RWPE1 (cell line): ENCODE measurements around the gene SNTB2.
A peak's percentile ranks its signal among the peaks of the same experiment; 100 is the strongest.

Experiments
- CTCF ChIA-PET: fragments of 350-600 bp; sonication (Branson Sonifier 250); formaldehyde crosslinking; extraction: SDS; loops from one replicate; lab custom pipeline; 2021; lab: Yijun Ruan, JAX
- POLR2A ChIA-PET: fragments of 400-600 bp; formaldehyde crosslinking; extraction: SDS; loops from one replicate; lab custom pipeline; 2020; ENCODE audit warnings: antibody characterized with exemption; ENCODE audit not compliant: low non-redundant PET; lab: Yijun Ruan, JAX
- DNase-seq: peaks from one replicate; pipeline ENCODE4 v3.0.0; 2012; ENCODE audit warnings: low spot score
- H3K27ac ChIP-seq: fragments of 450-650 bp; 2 replicates; pipeline ENCODE4 v1.5.1; 2017
- TF ChIP-seq, protein P1 (sequence below): fragments of 450-650 bp; conservative IDR thresholded peaks from 2 replicates; pipeline ENCODE4 v1.5.1; 2017; ENCODE audit warnings: low read depth, mild to moderate bottlenecking

SNTB2 gene

GRCh38 chr16:69345923-69346322 is 159.0 kb downstream of the SNTB2 start:
- CTCF ChIA-PET = interaction anchor here (0.6 kb wide), 1 partner anchor 748 kb away, joined by 3 read pairs; no protein-coding TSS in a partner anchor
- no peak for DNase-seq
- TF ChIP-seq, protein P1, sequence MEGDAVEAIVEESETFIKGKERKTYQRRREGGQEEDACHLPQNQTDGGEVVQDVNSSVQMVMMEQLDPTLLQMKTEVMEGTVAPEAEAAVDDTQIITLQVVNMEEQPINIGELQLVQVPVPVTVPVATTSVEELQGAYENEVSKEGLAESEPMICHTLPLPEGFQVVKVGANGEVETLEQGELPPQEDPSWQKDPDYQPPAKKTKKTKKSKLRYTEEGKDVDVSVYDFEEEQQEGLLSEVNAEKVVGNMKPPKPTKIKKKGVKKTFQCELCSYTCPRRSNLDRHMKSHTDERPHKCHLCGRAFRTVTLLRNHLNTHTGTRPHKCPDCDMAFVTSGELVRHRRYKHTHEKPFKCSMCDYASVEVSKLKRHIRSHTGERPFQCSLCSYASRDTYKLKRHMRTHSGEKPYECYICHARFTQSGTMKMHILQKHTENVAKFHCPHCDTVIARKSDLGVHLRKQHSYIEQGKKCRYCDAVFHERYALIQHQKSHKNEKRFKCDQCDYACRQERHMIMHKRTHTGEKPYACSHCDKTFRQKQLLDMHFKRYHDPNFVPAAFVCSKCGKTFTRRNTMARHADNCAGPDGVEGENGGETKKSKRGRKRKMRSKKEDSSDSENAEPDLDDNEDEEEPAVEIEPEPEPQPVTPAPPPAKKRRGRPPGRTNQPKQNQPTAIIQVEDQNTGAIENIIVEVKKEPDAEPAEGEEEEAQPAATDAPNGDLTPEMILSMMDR = no peak
- no peak overlapping the region for H3K27ac ChIP-seq
- POLR2A ChIA-PET = no interaction called here

GRCh38 chr16:69346683-69347082 is 159.7 kb downstream of the SNTB2 start:
- DNase-seq = no peak
- H3K27ac ChIP-seq = peak overlapping the region; percentile 3; the same call in 1 of the 2 replicates
- CTCF ChIA-PET = no interaction called here
- TF ChIP-seq, protein P1 = no peak
- POLR2A ChIA-PET = no interaction called here

GRCh38 chr16:69348222-69348621 is 161.3 kb downstream of the SNTB2 start:
- DNase-seq = no peak

DNA sequence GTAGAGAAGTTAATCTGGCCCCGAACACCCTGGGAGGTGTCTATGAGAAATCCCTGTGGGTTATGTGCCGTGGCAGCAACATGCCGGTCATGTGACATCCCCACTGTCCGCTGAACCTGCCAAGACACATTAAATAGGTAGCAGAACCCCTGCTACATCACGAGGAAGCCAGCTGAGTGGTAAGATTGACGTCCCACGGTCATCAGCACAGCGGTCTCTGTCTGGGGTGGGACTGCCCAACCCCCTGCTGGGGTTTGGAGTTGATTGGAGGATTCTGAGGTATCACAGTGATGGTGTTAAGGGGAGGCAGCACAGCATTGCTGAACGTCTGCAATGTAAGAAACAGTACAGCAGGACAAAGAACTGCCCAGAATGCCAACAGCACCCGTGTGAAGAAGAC is 162.6 kb downstream of the SNTB2 start:
- H3K27ac ChIP-seq = no peak overlapping the region
- CTCF ChIA-PET = no interaction called here
- POLR2A ChIA-PET = no interaction called here
- no peak for DNase-seq
- TF ChIP-seq, protein P1 = no peak

More at GRCh38 chr16:69348222-69348621, 161.3 kb downstream of the SNTB2 start:
- 0 out of 2 replicates have a peak overlapping the region, but pooled peaks have one; percentile 15 for H3K27ac ChIP-seq
- TF ChIP-seq, protein P1 = no peak
- POLR2A ChIA-PET = no interaction called here
- CTCF ChIA-PET = interaction anchor here (0.6 kb wide), 1 partner anchor 1108 kb away, joined by 3 read pairs; no protein-coding TSS in a partner anchor

DNA sequence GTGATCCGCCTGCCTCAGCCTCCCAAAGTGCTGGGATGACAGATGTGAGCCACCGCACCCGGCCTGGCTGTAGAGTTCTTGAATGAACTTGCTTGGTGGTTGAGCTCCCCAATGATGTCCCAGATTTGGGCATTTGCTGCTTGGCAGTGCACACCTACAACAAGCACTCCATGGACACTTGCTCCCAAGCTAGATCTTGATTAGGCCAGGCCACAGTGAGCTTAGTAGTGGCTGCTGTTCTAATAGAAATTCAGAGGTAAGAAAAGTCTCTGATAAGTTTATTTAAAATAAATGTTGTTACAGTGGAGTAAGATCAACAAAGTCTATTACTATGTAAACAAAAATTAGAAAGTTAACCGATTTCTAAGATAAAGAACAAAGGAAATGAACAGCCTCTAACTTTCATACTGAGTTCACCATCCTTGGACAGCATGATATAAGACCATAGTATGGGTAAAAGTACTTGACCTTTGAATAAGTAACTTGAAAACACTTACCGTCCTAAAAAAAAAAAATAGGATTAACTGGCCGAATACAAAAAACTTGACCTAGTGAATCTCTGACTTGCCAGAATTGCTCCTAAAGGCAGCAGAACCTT is 163.7 kb downstream of the SNTB2 start:
- TF ChIP-seq, protein P1 = no peak
- ChIA-PET CTCF (no interaction called here), POLR2A (interaction anchor here (0.5 kb wide), 1 partner anchor 139 kb away, joined by 5 read pairs; no protein-coding TSS in a partner anchor)
- no peak for DNase-seq
- H3K27ac ChIP-seq = no peak overlapping the region; the same call in 1 of the 2 replicates

DNA sequence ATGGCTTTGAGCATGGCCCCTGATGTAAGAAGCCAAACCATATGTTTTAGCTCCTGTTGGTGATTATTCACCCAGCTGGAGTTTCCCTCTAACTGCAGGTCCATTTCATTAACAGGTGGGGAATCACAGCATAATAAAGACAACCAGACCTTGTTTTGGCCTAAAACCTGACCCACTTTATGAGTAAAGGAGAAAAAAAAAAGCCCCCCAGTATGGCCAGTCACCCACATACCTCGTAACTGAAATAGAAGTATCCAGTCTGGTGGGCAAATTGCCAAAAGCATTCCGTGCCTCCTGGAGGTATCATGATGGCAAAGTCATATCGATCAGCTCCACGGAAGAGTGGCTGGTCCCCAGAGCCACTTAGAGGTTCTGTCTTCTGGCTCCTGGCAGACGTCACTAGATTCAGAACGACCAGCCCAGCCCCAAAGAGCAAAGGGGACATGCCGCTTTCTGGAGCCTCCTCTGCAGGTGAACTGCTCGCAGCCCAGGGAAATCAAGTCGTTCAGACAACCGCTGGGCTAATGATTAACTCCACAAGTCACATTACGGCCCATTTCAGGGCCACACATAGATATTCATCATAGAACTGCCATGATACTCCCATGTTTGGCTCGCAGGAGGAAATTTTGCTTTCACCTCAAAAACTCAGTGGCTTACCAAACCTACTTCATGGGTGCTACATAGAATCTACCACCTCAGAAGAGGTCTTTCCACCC is 164.5 kb downstream of the SNTB2 start, which contains the start of gene TMED6:
TMED6 (minus strand) TSS at position 478 of the 719 bp plus-strand sequence; CDS start at position 445, 33 bp downstream.
- no peak for DNase-seq
- TF ChIP-seq, protein P1 = no peak
- ChIA-PET CTCF (interaction anchor here (0.6 to 0.7 kb wide), 2 partner anchors 34 to 249 kb away, joined by 3 to 5 read pairs; partner anchors contain the start of gene TERF2), POLR2A (no interaction called here)
- no peak within 1 kb of the TSS; the same call in 1 of the 2 replicates for H3K27ac ChIP-seq
